ENCODE data around the gene ITGB2.

- TF ChIP-seq CTCF (conservative IDR thresholded peaks at IDR 0.05; ENCODE audit: low read length) (no peak), EZH2phosphoT487 (IDR thresholded peaks at IDR 0.05; ENCODE audit: borderline replicate concordance) (no peak)
Observed at GRCh38 chr21:44892095-44892494, 28.6 kb downstream of the ITGB2 start.

All from Loucy (cell line).